Measurements from ENCODE around the gene HAPLN1.

The HAPLN1 gene

GRCh38 chr5:83720836-83721537 is at the start of gene HAPLN1:
Gene HAPLN1 (minus strand): TSS chr5:83720855. CDS start chr5:83673523, 47,332 bp downstream.
- TF ChIP-seq EZH2 (IDR thresholded peaks at IDR 0.05) (no peak), POLR2AphosphoS5 (IDR thresholded peaks at IDR 0.05; ENCODE audit: borderline replicate concordance, low read depth, low read length) (no peak), FOXP2 (optimal IDR thresholded peaks at IDR 0.05; ENCODE audit: control extremely low read depth, extremely low read length, insufficient read depth) (no peak)
- Histone ChIP-seq H3K27ac (no peak within 1 kb of the TSS), H3K36me3 (ENCODE audit: insufficient read depth, low read length) (no peaks in the 10 kb centered on the region), H3K4me3 (no peak within 1 kb of the TSS; the same call in 1 of the 2 replicates), H3K9me3 (ENCODE audit: low read depth, low read length) (no peaks in the 10 kb centered on the region), H3K9ac (ENCODE audit: insufficient read length) (no peak within 1 kb of the TSS)
- DNase-seq (ENCODE audit: low read depth, low spot score), result no peak

DNA sequence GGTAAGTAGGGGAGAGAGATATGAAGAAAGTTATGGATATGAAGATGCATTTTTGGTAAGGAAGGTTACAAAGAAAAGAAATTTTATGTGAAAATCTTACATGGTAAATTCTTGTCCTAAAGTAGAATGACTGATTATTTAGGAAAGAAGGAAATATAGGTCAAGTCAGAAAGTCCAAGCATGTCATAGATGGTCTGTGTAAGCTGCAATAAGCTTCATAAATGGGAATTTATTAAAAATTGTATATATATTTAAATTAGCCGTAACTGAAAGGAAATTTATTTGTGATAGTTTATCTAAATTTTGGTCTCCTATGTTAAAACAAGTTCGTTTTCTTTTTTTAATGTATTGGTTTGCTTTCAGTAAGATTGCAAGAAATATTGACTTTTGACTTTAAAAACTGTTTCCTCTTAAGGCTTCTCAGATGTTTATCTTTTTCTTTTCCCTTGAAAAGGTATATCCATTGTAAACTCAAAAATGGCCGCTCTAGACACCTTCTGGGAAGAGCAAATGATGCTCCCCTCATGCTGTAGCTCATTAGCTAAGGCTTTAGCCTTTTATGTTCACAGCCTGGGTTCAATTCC is 46.8 kb upstream of the HAPLN1 start:
- Histone ChIP-seq H3K27ac (no peak overlapping the region), H3K9ac (ENCODE audit: insufficient read length) (no peak overlapping the region), H3K9me3 (ENCODE audit: low read depth, low read length) (peaks cover 24% of the 10 kb centered on the region; the same call in 1 of the 2 replicates), H3K4me3 (no peak overlapping the region), H3K36me3 (ENCODE audit: insufficient read depth, low read length) (no peaks in the 10 kb centered on the region)
- no peak for DNase-seq (ENCODE audit: low read depth, low spot score)
- TF ChIP-seq EZH2 (IDR thresholded peaks at IDR 0.05) (no peak), POLR2AphosphoS5 (IDR thresholded peaks at IDR 0.05; ENCODE audit: borderline replicate concordance, low read depth, low read length) (no peak), FOXP2 (optimal IDR thresholded peaks at IDR 0.05; ENCODE audit: control extremely low read depth, extremely low read length, insufficient read depth) (no peak)

DNA sequence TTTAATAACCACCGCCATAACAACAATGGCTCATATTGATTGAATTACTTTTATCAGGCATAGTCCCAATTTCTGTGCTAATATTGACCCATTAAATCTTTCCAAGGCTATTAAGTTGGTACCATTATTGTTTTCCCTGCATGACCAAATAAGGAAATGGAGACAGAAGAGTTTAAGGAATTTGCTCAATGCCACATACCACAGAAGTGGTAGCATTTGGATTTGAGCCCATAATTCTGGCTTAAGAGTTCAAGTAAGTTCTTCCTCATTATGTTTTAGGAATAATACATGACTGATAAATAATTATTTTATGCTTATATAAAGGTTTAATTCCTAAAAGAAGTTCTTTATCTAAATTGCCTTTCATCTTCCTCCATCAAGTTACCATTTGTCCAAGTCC is 43.4 kb upstream of the HAPLN1 start:
- H3K4me3 ChIP-seq, result no peak overlapping the region
- TF ChIP-seq POLR2AphosphoS5 (IDR thresholded peaks at IDR 0.05; ENCODE audit: borderline replicate concordance, low read depth, low read length), result no peak
- TF ChIP-seq FOXP2 (optimal IDR thresholded peaks at IDR 0.05; ENCODE audit: control extremely low read depth, extremely low read length, insufficient read depth), result no peak
- no peak for TF ChIP-seq EZH2 (IDR thresholded peaks at IDR 0.05)
- no peak overlapping the region for H3K9ac ChIP-seq (ENCODE audit: insufficient read length)
- H3K36me3 ChIP-seq (ENCODE audit: insufficient read depth, low read length), result no peaks in the 10 kb centered on the region
- H3K9me3 ChIP-seq (ENCODE audit: low read depth, low read length), result peaks cover 24% of the 10 kb centered on the region; the same call in 1 of the 2 replicates
- DNase-seq (ENCODE audit: low read depth, low spot score), result no peak
- peak overlapping the region; percentile 74; the same call in 1 of the 2 replicates for H3K27ac ChIP-seq

GRCh38 chr5:83760579-83760978 is 39.9 kb upstream of the HAPLN1 start:
- H3K4me3 ChIP-seq, result no peak overlapping the region
- H3K9ac ChIP-seq (ENCODE audit: insufficient read length), result no peak overlapping the region
- 0 out of 2 replicates have a peak, but pooled peaks cover 1% of the 10 kb centered on the region for H3K9me3 ChIP-seq (ENCODE audit: low read depth, low read length)
- no peak for DNase-seq (ENCODE audit: low read depth, low spot score)
- no peaks in the 10 kb centered on the region for H3K36me3 ChIP-seq (ENCODE audit: insufficient read depth, low read length)
- TF ChIP-seq EZH2 (IDR thresholded peaks at IDR 0.05), result no peak
- no peak for TF ChIP-seq POLR2AphosphoS5 (IDR thresholded peaks at IDR 0.05; ENCODE audit: borderline replicate concordance, low read depth, low read length)
- TF ChIP-seq FOXP2 (optimal IDR thresholded peaks at IDR 0.05; ENCODE audit: control extremely low read depth, extremely low read length, insufficient read depth), result no peak
- no peak overlapping the region for H3K27ac ChIP-seq

DNA sequence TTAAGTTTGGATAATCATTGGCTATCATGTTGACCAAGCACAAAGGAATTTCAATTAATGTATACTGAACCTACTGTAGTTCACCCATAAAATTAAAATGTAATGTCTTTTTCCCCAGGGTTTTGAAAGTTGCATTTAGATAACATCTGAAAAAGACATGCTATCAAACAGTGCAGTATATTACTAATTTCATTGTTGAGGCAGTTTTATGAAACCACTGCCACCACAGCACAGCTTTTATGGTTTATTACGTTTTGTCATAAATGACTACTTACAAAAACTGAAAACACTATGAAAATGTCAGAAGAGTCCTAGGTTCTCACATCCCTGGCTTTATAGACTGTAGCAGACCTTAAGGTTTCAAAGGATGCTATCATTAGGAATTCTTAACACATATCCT is 32.0 kb upstream of the HAPLN1 start:
- TF ChIP-seq EZH2 (IDR thresholded peaks at IDR 0.05) (no peak), POLR2AphosphoS5 (IDR thresholded peaks at IDR 0.05; ENCODE audit: borderline replicate concordance, low read depth, low read length) (no peak), FOXP2 (optimal IDR thresholded peaks at IDR 0.05; ENCODE audit: control extremely low read depth, extremely low read length, insufficient read depth) (no peak)
- Histone ChIP-seq H3K36me3 (ENCODE audit: insufficient read depth, low read length) (no peaks in the 10 kb centered on the region), H3K4me3 (no peak overlapping the region), H3K27ac (no peak overlapping the region), H3K9me3 (ENCODE audit: low read depth, low read length) (no peaks in the 10 kb centered on the region), H3K9ac (ENCODE audit: insufficient read length) (no peak overlapping the region)
- DNase-seq (ENCODE audit: low read depth, low spot score), result no peak

- no peaks in the 10 kb centered on the region for H3K36me3 ChIP-seq (ENCODE audit: insufficient read depth, low read length)
- H3K27ac ChIP-seq, result no peak overlapping the region
- H3K4me3 ChIP-seq, result no peak overlapping the region
- H3K9ac ChIP-seq (ENCODE audit: insufficient read length), result no peak overlapping the region
- TF ChIP-seq EZH2 (IDR thresholded peaks at IDR 0.05), result no peak
- no peak for DNase-seq (ENCODE audit: low read depth, low spot score)
- H3K9me3 ChIP-seq (ENCODE audit: low read depth, low read length), result no peaks in the 10 kb centered on the region
Measured at GRCh38 chr5:83751201-83751600, 30.5 kb upstream of the HAPLN1 start.

DNA sequence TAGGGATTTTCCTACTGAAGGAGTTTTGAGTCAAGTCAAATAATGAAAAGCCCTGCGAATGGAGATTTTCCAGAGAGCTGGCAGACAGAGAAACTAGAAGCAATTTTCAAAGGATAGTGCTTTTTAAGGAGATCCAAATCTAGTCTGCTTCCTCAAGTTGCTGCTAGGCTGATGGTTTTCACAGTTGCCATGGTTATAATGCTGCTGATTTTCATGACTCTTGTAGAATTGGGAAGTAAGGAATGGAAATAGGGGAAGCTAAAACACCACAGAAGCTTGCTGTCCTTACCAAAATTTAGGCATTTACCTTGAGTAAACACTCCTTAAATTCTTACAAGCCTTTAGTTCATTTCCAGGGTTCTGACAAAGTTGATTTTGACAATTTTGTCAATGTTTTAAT is 30.1 kb upstream of the HAPLN1 start:
- no peak for DNase-seq (ENCODE audit: low read depth, low spot score)
- no peak overlapping the region for H3K4me3 ChIP-seq
- H3K27ac ChIP-seq, result no peak overlapping the region
- H3K9ac ChIP-seq (ENCODE audit: insufficient read length), result no peak overlapping the region
- H3K36me3 ChIP-seq (ENCODE audit: insufficient read depth, low read length), result no peaks in the 10 kb centered on the region
- TF ChIP-seq POLR2AphosphoS5 (IDR thresholded peaks at IDR 0.05; ENCODE audit: borderline replicate concordance, low read depth, low read length), result no peak
- TF ChIP-seq EZH2 (IDR thresholded peaks at IDR 0.05), result no peak
- TF ChIP-seq FOXP2 (optimal IDR thresholded peaks at IDR 0.05; ENCODE audit: control extremely low read depth, extremely low read length, insufficient read depth), result no peak
- H3K9me3 ChIP-seq (ENCODE audit: low read depth, low read length), result no peaks in the 10 kb centered on the region

DNA sequence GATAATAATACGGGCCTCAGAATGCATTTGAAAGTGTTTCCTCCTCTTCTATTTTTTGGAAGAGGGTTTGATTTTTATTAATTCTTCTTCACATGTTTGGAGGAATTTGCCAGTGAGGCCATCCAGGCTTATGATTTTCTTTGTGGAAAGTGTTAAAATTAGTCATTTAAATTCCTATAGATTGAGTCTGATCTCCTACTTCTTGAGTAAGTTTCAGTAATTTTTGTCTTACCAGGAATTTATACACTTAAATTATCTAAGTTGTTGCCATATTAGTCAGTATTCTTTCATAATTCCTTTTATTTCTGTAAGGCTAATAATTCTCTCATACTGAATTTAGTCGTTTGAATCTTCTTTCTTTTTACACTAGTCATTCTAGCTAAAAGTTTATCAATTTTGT is 25.2 kb upstream of the HAPLN1 start:
- Histone ChIP-seq H3K36me3 (ENCODE audit: insufficient read depth, low read length) (no peaks in the 10 kb centered on the region), H3K9me3 (ENCODE audit: low read depth, low read length) (no peaks in the 10 kb centered on the region), H3K27ac (no peak overlapping the region), H3K9ac (ENCODE audit: insufficient read length) (no peak overlapping the region), H3K4me3 (no peak overlapping the region)
- DNase-seq (ENCODE audit: low read depth, low spot score), result no peak
- TF ChIP-seq POLR2AphosphoS5 (IDR thresholded peaks at IDR 0.05; ENCODE audit: borderline replicate concordance, low read depth, low read length) (no peak), FOXP2 (optimal IDR thresholded peaks at IDR 0.05; ENCODE audit: control extremely low read depth, extremely low read length, insufficient read depth) (no peak), EZH2 (IDR thresholded peaks at IDR 0.05) (no peak)

All from SK-N-MC (cell line).